Immature natural killer cell (primary cell): Measurements from ENCODE around the gene GPR137B. TPM values are rescaled to one million over a fixed set of nuclear protein-coding genes. Genes with fewer than 3 reads are reported as not detected.

Experiments
- DNase-seq, 3 donors: peaks; one replicate each; pipeline ENCODE4 v3.0.0; 2022; ENCODE audit warnings: mixed read lengths in 1 of 3
- H3K27ac Mint-ChIP-seq, 6 donors: one replicate each; pipeline ENCODE4 v1.8.0; 2020; ENCODE audit warnings: mixed read lengths in 6 of 6, mild to moderate bottlenecking in 5 of 6, inconsistent platforms in 4 of 6, moderate library complexity in 3 of 6
- H3K27me3 Mint-ChIP-seq, 3 donors: one replicate each; pipeline ENCODE4 v1.8.0; 2020 to 2021; ENCODE audit warnings: low read depth in 3 of 3, mild to moderate bottlenecking in 3 of 3, mixed read lengths in 3 of 3, moderate library complexity in 3 of 3, inconsistent platforms in 1 of 3
- H3K36me3 Mint-ChIP-seq, 3 donors: one replicate each; pipeline ENCODE4 v1.8.0; 2020; ENCODE audit warnings: mixed read lengths in 3 of 3, inconsistent platforms in 2 of 3, mild to moderate bottlenecking in 2 of 3
- H3K4me1 Mint-ChIP-seq, 2 donors: one replicate each; pipeline ENCODE4 v1.8.0; 2020; ENCODE audit warnings: inconsistent platforms in 2 of 2, mild to moderate bottlenecking in 2 of 2, mixed read lengths in 2 of 2, moderate library complexity in 1 of 2
- H3K4me3 Mint-ChIP-seq, 5 donors: one replicate each; pipeline ENCODE4 v1.8.0; 2020; ENCODE audit warnings: mild to moderate bottlenecking in 5 of 5, mixed read lengths in 5 of 5, inconsistent platforms in 3 of 5, moderate library complexity in 3 of 5
- H3K9me3 Mint-ChIP-seq, 6 donors: one replicate each; pipeline ENCODE4 v1.8.0; 2020; ENCODE audit warnings: mild to moderate bottlenecking in 6 of 6, mixed read lengths in 6 of 6, inconsistent platforms in 4 of 6, moderate library complexity in 3 of 6
- polyA plus RNA-seq, 3 donors: library from polyadenylated mRNA; unstranded; fragments of 300-500 nt; fragmentation: Illumina TruSeq; gene quantifications; one replicate each; pipeline ENCODE4 v1.2.3, GENCODE V29; 2021

The GPR137B gene
- polyA plus RNA-seq, 3 donors from 2014 or later: 3.6 to 10.8 (median 9.1) TPM

DNA sequence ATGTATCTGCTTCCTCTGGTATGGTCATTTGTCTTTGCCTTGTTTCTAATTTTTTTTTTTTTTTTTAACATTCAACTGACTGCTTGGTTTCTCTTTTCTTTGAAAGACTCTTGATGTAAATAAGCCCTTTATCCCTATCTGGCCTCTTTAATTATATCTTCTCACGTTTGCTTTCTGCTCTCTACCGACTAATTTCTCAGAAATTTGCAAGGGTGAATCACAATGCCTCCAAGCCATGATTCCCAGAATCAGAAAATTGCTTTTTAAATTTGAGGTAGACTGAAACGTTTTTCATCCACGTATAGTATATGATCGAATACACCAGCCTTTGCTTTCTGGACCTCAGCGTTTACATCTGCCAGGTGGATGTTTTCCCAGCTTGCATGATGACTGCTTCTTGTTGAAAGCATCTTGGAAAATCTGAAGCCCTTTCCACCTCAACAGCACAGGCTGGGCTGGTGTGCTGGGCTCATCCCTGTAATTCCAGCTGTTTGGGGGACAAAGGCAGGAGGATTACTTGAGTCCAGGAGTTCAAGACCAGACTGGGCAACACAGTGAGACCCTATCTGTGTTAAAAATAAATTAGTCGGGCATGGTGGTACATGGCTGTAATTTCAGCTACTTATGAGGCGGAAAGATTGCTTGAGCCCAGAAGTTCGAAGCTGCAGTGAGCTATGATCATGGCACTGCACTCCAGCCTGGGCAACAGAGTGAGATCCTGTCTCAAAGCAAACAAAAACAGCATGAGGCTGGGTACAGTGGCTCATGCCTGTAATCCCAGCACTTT is 35.0 kb upstream of the GPR137B start:
- Mint-ChIP-seq H3K27ac (no peak overlapping the region), H3K4me1 (peaks cover 2 to 6% of the 10 kb centered on the region in 2 donors), H3K27me3 (peaks cover 0 to 8% (median 3%) of the 10 kb centered on the region in 3 donors), H3K36me3 (no peaks in the 10 kb centered on the region), H3K9me3 (no peaks in the 10 kb centered on the region), H3K4me3 (no peak overlapping the region)
- DNase-seq: no peak

DNA sequence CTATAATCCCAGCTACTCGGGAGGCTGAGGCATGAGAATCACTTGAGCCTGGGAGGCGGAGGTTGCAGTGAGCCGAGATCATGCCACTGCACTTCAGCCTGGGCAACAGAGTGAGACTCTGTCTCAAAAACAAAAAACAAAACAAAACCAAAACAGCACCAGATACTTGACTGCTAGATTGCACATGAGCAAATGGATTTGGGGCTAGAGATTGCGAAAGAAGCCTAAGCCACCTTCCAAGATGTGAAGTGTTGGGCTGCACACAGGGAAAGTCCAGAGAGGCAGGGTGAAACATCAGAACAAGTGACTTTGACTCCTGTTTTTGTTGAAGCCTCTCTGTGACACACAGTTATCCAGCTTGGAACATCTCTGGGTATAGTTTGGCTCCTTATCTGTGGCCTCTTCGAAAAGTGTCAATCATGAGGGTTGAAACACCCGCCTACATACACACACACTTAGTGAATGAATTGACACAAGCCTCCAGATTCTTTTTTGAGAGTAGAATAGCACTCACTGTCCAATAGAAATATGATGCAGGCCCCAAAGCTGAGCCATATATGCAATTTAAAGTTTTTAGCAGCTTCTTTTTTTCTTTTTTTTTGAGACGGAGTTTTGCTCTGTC is 34.2 kb upstream of the GPR137B start:
- Mint-ChIP-seq H3K36me3 (no peaks in the 10 kb centered on the region), H3K27ac (no peak overlapping the region), H3K9me3 (no peaks in the 10 kb centered on the region), H3K4me1 (peaks cover 2 to 6% of the 10 kb centered on the region in 2 donors), H3K4me3 (no peak overlapping the region), H3K27me3 (peaks cover 0 to 8% (median 3%) of the 10 kb centered on the region in 3 donors)
- no peak for DNase-seq

DNA sequence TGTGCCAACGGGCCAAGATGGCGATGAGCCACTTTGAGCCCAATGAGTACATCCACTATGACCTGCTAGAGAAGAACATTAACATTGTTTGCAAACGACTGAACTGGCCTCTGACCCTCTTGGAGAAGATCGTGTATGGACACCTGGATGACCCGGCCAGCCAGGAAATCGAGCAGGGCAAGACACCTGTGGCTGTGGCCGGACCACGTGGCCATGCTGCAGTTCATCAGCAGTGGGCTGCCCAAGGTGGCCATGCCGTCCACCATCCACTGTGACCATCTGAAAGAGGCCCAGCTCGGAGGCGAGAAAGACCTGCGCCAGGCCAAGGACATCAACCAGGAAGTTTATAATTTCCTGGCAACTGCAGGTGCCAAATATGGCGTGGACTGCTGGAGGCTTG is 32.2 kb upstream of the GPR137B start:
- Mint-ChIP-seq H3K4me3 (no peak overlapping the region), H3K27ac (no peak overlapping the region), H3K36me3 (no peaks in the 10 kb centered on the region), H3K27me3 (peaks cover 0 to 7% (median 5%) of the 10 kb centered on the region in 3 donors), H3K4me1 (no peaks in the 10 kb centered on the region), H3K9me3 (no peaks in the 10 kb centered on the region)
- no peak for DNase-seq

DNA sequence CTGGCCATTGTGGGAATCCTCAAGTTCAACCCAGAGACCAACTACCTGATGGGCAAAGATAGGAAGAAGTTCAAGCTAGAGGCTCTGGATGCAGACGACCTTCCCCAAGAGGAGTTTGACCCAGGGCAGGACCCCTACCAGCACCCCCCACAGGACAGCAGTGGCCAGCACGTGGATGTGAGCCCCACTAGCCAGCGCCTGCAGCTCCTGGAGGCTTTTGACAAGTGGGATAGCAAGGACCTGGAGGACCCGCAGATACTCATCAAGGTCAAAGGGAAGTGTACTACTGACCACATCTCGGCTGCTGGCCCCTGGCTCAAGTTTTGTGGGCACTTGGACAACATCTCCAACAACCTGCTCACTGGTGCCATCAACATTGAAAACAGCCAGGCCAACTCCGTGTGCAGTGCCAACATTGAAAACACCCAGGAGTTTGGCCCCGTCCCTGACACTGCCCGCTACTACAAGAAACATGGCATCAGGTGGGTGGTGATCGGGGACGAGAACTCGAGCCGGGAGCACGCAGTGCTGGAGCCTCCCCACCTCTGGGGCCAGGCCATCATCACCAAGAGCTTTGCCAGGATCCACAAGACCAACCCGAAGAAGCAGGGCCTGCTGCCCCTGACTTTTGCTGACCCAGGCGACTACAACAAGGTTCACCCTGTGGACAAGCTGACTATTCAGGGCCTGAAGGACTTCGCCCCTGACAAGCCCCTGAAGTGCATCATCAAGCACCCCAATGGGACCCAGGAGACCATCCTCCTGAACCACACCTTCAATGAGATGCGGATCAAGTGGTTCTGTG is 30.6 kb upstream of the GPR137B start:
- Mint-ChIP-seq H3K36me3 (no peaks in the 10 kb centered on the region), H3K27ac (no peak overlapping the region), H3K4me3 (no peak overlapping the region), H3K9me3 (no peaks in the 10 kb centered on the region), H3K27me3 (peaks cover 0 to 5% (median 5%) of the 10 kb centered on the region in 3 donors), H3K4me1 (no peaks in the 10 kb centered on the region)
- DNase-seq: no peak

DNA sequence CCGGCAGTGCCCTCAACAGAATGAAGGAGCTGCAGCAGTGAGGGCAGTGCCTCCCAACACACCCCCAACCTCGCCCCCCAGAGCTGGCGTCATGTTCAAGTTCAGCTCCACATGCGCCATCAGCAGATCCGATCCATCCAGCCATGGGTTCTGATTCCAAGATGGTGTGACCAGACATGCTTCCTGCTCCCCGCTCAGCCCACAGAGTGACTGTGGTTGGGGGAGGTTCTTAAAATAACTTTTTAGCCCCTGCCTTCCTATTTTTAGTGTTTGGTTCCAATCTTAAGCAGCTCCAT is 30.1 kb upstream of the GPR137B start:
- DNase-seq: no peak
- peaks cover 0 to 5% (median 5%) of the 10 kb centered on the region in 3 donors for H3K27me3 Mint-ChIP-seq
- no peaks in the 10 kb centered on the region for H3K9me3 Mint-ChIP-seq
- no peak overlapping the region for H3K4me3 Mint-ChIP-seq
- H3K36me3 Mint-ChIP-seq: no peaks in the 10 kb centered on the region
- H3K27ac Mint-ChIP-seq: no peak overlapping the region
- H3K4me1 Mint-ChIP-seq: no peaks in the 10 kb centered on the region

DNA sequence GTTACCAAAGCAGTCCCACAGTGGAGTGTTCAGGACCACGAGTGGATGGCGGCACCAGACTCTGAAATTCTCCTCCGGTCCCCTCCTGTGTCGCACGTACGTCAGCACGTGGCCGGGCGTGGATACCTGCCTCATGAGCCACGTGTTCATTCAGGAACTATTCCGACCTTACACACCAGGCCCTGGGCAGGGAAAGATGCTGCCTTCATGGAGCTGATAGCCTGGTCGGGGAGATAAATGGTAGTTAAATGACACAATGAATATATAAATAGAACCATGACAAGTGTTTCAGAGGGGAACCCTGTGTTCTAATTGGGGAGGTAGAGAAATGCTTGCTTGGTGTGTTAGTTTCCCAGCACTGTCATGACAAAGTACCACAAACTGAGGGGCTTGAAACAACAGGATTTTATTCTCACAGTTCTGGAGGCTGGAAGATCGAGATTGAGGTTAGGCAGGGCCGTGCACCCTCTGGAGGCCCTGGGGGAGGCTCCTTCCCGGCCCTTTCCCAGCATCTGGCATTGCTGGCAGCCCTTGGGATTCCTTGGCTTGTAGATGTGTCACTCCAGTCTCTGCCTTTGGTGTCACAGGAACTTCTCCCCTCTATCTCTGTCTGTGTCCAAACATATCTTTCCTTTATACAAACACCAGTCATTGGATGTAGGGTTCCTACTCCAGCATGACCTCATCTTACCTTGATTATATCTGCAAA is 28.9 kb upstream of the GPR137B start:
- H3K4me3 Mint-ChIP-seq: no peak overlapping the region
- no peaks in the 10 kb centered on the region for H3K36me3 Mint-ChIP-seq
- H3K4me1 Mint-ChIP-seq: no peaks in the 10 kb centered on the region
- no peak for DNase-seq
- peaks cover 3 to 7% (median 3%) of the 10 kb centered on the region in 3 donors for H3K27me3 Mint-ChIP-seq
- H3K9me3 Mint-ChIP-seq: no peaks in the 10 kb centered on the region
- H3K27ac Mint-ChIP-seq: no peak overlapping the region

DNA sequence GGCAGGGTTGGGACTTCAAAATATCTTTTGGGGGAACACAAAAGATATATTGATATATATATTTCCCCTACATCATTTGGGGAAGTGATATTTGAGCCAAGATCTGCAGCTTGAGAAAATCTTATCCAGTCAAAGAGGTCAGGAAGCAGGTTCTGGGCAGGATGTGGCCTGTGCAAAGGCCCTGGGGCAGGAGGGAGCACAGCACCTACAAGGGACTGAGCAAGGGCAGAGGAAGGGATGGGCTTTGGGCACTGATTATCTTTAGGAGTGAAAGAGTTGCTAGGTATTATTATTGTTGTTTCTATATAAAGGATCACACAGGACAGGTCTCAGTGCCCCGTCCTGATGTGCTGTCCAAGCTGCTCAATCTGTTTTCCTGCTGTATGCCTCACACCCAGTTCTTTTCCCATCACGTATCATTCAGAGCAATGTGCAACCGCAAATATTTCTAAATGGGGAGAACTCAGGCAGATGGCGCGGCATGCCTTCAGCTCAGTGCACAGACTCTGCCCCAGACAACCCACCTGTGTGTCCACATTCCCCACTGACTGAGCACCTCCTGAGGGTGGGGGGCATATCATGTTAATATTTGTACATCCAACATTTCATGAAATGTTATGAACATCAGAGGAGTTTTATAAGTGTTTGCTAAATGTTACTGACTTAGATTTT is 28.1 kb upstream of the GPR137B start:
- no peaks in the 10 kb centered on the region for H3K36me3 Mint-ChIP-seq
- no peaks in the 10 kb centered on the region for H3K9me3 Mint-ChIP-seq
- no peak for DNase-seq
- H3K4me3 Mint-ChIP-seq: no peak overlapping the region
- H3K27ac Mint-ChIP-seq: no peak overlapping the region
- peaks cover 3 to 7% (median 3%) of the 10 kb centered on the region in 3 donors for H3K27me3 Mint-ChIP-seq
- H3K4me1 Mint-ChIP-seq: no peaks in the 10 kb centered on the region

DNA sequence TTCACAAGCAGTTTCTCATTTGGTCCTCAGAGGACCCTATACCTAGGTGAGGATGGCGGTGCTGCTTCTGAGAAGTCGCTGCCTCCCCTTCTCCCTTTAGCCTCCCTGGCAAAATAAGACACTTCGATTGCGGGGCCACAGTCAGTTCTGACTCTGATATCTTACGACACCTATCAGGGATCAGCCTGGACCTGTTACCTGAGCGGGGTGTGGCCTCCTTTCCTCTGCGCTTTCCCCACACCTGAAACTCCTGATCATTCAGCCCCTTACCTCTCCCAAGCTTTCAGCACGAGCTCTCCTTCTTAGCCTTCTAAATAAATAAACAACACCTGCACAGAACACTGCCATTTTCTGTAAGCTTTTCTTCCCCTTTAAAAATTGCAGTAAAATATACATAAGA is 24.6 kb upstream of the GPR137B start:
- no peak overlapping the region for H3K27ac Mint-ChIP-seq
- no peaks in the 10 kb centered on the region for H3K36me3 Mint-ChIP-seq
- peaks cover 3 to 7% (median 4%) of the 10 kb centered on the region in 3 donors for H3K27me3 Mint-ChIP-seq
- H3K4me3 Mint-ChIP-seq: no peak overlapping the region
- no peak for DNase-seq
- no peaks in the 10 kb centered on the region for H3K9me3 Mint-ChIP-seq
- peaks cover 23 to 25% of the 10 kb centered on the region in 2 donors for H3K4me1 Mint-ChIP-seq

DNA sequence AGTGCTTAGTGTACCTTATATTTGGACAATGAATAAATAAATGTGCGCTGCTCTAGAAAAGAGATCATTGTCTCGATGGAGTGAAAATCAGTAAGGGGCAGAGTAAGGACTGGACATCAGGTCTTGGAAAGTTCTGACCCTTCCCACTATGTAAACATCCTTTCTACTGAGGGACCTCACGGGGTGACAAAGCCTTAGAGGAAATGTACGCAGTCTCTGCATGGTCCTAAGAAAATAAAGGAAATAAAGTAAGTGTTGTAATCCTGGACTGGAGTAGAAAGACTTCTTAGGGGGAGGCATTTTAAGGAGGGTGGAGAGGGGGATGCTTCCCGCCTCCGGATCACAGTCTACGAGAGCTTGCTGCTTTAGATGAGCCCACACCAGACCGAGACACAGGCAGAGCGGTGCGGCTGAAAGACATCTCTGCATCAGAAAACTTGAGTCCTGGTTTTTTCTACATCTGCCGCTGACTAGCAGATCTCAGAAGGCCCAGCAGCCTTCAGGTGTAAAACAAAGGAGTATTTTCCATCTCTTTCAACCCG is 22.3 kb upstream of the GPR137B start:
- no peak for DNase-seq
- Mint-ChIP-seq H3K9me3 (no peaks in the 10 kb centered on the region), H3K4me1 (peaks cover 26 to 30% of the 10 kb centered on the region in 2 donors), H3K27me3 (peaks cover 4 to 14% (median 6%) of the 10 kb centered on the region in 3 donors), H3K4me3 (peak overlapping the region in 3 of 5 donors; percentile 31 to 57 (median 41)), H3K27ac (no peak overlapping the region), H3K36me3 (no peaks in the 10 kb centered on the region)

DNA sequence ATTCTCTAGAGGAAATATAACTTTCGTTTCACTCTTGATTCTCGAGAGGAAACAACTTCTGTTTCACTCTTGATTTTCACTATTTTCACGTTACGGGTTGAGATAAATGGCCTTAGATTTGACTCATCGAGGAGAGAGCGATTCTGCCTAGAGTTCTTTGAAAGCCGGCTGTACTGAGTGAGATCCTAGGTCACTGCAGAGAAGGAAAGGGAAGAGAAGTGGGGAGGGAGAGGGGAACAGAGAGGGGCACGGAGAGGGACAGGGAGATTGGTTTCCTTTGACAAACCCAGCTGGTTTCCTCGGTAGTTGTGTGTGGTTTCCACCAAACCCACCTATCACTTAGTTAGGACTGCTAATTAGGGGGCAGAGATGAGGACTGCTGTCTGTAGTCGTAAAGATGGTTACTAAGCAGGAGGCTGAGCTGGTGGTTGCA is 21.6 kb upstream of the GPR137B start:
- Mint-ChIP-seq H3K9me3 (no peaks in the 10 kb centered on the region), H3K27me3 (peaks cover 4 to 18% (median 7%) of the 10 kb centered on the region in 3 donors)

DNA sequence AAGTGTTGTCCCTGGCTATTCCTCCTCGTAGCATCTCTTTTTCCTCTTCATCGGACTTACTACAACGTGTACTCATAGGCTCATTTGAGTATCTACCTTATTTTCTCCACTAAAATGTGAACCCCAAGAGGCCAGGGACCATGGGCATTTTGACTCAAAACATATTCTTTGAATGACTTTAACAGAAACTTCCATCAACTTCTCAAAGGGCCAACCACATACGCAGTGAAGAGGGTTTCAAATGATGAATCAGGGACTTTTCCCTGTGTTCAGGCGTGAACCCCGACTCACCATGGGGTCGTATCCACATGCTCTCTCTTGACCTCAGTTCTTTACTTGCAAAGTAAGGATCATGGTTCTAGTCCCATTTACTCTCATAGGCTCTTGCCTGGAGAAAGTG is 20.2 kb upstream of the GPR137B start:
- no peak for DNase-seq
- Mint-ChIP-seq H3K9me3 (no peaks in the 10 kb centered on the region), H3K4me1 (peaks cover 26 to 30% of the 10 kb centered on the region in 2 donors), H3K4me3 (peak overlapping the region; percentile 10 to 84 (median 53)), H3K27ac (peak overlapping the region in 1 of 6 donors; percentile 62), H3K36me3 (no peaks in the 10 kb centered on the region), H3K27me3 (peaks cover 4 to 18% (median 13%) of the 10 kb centered on the region in 3 donors)

More for the DNA sequence above, 21.6 kb upstream of the GPR137B start:
- H3K27ac Mint-ChIP-seq: peak overlapping the region in 5 of 6 donors; percentile 32 to 71 (median 53)
- no peaks in the 10 kb centered on the region for H3K36me3 Mint-ChIP-seq
- H3K4me1 Mint-ChIP-seq: peaks cover 26 to 30% of the 10 kb centered on the region in 2 donors
- H3K4me3 Mint-ChIP-seq: peak overlapping the region; percentile 61 to 84 (median 80)
- DNase-seq: peak in 2 of 3 donors; percentile 13 to 35

DNA sequence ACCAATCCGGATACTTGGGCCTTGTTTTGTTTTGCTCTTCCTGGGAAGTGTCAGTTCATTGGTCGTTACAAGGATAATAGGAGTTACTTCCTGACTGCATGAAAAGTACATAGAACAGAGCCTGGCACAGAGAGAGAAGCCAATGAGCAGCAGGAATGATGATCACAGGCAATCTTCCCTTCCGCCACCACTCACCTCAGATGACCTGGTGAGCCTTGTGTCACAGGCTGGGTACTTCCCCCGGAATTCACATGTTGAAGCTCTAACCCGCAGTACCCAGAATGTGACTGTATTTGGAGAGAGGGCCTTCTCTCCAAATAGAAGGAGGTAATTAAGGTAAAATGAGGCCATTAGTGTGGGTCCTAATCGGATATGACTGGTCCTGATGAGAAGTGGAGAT is 18.8 kb upstream of the GPR137B start:
- H3K4me1 Mint-ChIP-seq: peaks cover 26 to 30% of the 10 kb centered on the region in 2 donors
- H3K9me3 Mint-ChIP-seq: no peaks in the 10 kb centered on the region
- no peak overlapping the region for H3K4me3 Mint-ChIP-seq
- no peak for DNase-seq
- H3K36me3 Mint-ChIP-seq: no peaks in the 10 kb centered on the region
- no peak overlapping the region for H3K27ac Mint-ChIP-seq
- peaks cover 4 to 18% (median 9%) of the 10 kb centered on the region in 3 donors for H3K27me3 Mint-ChIP-seq

DNA sequence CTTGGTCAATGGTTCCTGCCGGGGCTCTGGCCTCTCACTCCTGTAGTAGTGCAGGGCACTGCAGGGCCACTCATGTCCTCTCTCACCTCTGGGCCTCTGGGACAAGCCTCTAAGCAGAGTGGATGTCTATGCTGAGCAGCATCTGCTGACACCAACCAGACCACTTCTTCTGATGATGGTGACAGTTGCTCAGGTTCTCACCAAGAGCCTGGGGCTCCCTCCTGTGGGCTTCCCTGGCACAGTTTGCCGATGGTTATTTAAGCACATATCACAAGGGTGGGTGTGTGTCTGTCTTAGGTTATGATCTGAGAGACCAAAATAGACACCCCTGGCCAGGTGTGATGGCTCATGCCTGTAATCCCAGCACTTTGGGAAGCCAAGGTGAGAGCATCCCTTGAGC is 17.4 kb upstream of the GPR137B start:
- peaks cover 2 to 16% (median 12%) of the 10 kb centered on the region in 3 donors for H3K27me3 Mint-ChIP-seq
- H3K27ac Mint-ChIP-seq: no peak overlapping the region
- no peak for DNase-seq
- peaks cover 26 to 28% of the 10 kb centered on the region in 2 donors for H3K4me1 Mint-ChIP-seq
- H3K9me3 Mint-ChIP-seq: no peaks in the 10 kb centered on the region
- H3K4me3 Mint-ChIP-seq: no peak overlapping the region
- no peaks in the 10 kb centered on the region for H3K36me3 Mint-ChIP-seq
